Gastroesophageal sphincter (tissue), 3 donors: Measurements from ENCODE around the gene NSUN2.

Source experiments
- CTCF ChIP-seq, 4 experiments: fragments of 200-600 bp in 2 of 4; fragments of 450-650 bp in 2 of 4; sonication (generic) in 1 of 4; IDR thresholded peaks; one replicate each; pipeline ENCODE4 v1.5.1; 2017 to 2019; ENCODE audit warnings: antibody characterized with exemption in 4 of 4, mild to moderate bottlenecking in 2 of 4, moderate library complexity in 2 of 4
- POLR2A ChIP-seq, 2 donors: fragments of 450-650 bp; IDR thresholded peaks; one replicate each; pipeline ENCODE4 v1.6.1; 2017; ENCODE audit warnings: antibody characterized with exemption in 2 of 2, mild to moderate bottlenecking in 2 of 2, moderate library complexity in 1 of 2

GRCh38 chr5:6673963-6674362 lies 41.1 kb upstream of the NSUN2 start:
- TF ChIP-seq POLR2A (IDR thresholded peaks at IDR 0.05) (no peak), CTCF (IDR thresholded peaks at IDR 0.05) (no peak)
